Erythroblast (primary cell): ENCODE measurements around the gene RNF112.

Experiments
- GATA1 ChIP-seq: IDR thresholded peaks from 2 replicates; pipeline ENCODE4 v1.6.1; 2011; ENCODE audit warnings: low read depth, mild to moderate bottlenecking, control low read depth, low read length, moderate library complexity
- POLR2A ChIP-seq: IDR thresholded peaks from 2 replicates; pipeline ENCODE4 v1.6.1; 2011; ENCODE audit warnings: mild to moderate bottlenecking, low read length

DNA sequence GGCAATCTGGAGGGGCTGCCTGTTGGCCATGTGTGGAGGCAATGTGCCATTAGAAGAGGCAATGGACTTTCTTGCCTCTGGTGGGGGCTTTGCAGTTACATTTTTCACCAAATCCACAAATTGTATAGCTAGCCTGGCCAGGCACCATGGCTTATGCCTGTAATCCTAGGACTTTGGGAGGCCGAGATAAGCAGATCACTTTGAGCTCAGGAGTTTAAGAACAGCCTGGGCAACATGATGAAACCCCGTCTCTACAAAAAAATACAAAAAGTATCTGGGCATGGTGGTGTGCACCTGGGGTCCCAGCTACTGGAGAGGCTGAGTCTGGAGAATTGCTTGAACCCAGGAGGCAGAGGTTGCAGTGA, 2.7 kb upstream of the RNF112 start:
- TF ChIP-seq POLR2A (no peak), GATA1 (no peak)
